ENCODE data around the gene TUSC2. TPM values are rescaled to one million over a fixed set of nuclear protein-coding genes. Genes with fewer than 3 reads are reported as not detected.

The TUSC2 gene
- total and polyA plus RNA-seq, 2 of the 13 experiments (the other 11 are each of a cell fraction or from before 2014, with no cell fraction given), result 36.7 to 39.1 TPM

DNA sequence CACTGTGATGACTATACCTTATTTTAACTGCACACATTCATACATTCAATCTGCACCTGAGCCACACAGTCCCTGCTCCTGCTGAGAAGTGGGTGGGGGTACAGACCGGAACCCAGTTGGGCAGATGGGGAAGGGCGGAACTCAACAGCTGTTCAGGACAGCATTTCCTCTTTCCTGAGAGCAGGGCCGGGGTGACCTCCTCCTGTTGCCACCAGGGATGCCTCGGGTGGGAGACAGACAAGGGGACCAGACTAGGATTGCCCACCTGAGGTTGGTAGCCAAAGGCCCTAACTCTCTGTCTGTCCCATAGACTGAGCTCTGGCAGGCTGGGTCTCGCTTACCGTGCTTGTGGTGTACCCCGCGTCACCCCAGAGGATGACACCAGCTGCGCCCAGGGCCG is 9.4 kb downstream of the TUSC2 start (continued):
- no peak for TF ChIP-seq RBM39 (IDR thresholded peaks at IDR 0.05; ENCODE audit: low read depth, low read length, poor library complexity, severe bottlenecking)
- TF ChIP-seq ZKSCAN1 (IDR thresholded peaks at IDR 0.05; ENCODE audit: low read length), result no peak
- no peak for TF ChIP-seq NKX3-1 (CRISPR knock-in tag; IDR thresholded peaks at IDR 0.05)
- TF ChIP-seq, protein P1, sequence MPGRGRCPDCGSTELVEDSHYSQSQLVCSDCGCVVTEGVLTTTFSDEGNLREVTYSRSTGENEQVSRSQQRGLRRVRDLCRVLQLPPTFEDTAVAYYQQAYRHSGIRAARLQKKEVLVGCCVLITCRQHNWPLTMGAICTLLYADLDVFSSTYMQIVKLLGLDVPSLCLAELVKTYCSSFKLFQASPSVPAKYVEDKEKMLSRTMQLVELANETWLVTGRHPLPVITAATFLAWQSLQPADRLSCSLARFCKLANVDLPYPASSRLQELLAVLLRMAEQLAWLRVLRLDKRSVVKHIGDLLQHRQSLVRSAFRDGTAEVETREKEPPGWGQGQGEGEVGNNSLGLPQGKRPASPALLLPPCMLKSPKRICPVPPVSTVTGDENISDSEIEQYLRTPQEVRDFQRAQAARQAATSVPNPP (CRISPR knock-in tag; IDR thresholded peaks at IDR 0.05), result no peak
- no peak for TF ChIP-seq RARG (CRISPR knock-in tag; IDR thresholded peaks at IDR 0.05; ENCODE audit: low read depth)
- TF ChIP-seq, protein P2, sequence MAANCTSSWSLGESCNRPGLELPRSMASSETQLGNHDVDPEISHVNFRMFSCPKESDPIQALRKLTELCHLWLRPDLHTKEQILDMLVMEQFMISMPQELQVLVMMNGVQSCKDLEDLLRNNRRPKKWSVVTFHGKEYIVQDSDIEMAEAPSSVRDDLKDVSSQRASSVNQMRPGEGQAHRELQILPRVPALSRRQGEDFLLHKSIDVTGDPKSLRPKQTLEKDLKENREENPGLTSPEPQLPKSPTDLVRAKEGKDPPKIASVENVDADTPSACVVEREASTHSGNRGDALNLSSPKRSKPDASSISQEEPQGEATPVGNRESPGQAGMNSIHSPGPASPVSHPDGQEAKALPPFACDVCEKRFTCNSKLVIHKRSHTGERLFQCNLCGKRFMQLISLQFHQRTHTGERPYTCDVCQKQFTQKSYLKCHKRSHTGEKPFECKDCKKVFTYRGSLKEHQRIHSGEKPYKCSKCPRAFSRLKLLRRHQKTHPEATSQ (CRISPR knock-in tag; IDR thresholded peaks at IDR 0.05; ENCODE audit: borderline replicate concordance), result no peak
- no peak for TF ChIP-seq ZNF337 (CRISPR knock-in tag; IDR thresholded peaks at IDR 0.05; ENCODE audit: borderline replicate concordance, low read depth)

DNA sequence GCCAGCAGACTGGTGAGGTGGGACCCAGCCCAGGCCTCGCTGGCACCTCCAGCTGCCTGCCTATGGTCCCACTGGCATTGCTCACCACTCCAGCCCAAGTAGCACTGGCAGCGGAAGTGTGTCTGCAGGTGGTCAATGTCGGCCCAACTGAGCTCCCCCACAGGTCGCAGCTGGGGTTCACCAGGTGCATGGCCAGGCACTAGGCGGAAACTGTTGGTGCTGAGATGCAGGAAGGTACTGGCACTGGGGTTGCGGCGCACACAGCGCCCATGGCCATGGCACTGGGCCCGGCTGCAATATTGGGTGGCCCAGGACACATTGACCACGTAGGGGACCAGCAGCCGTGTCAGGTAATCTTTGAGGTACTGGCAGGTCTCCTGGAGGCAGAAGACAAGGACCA is 9.9 kb downstream of the TUSC2 start:
- no peak overlapping the region for H3K27ac ChIP-seq (ENCODE audit: extremely low read length, insufficient read depth, low read length)
- POLR2A ChIA-PET, result interaction anchor here (1.3 to 13.0 kb wide), 4 partner anchors 10 to 26 kb away, joined by 3 to 222 read pairs (median 6); partner anchors contain the start of genes HYAL1, HYAL3, IFRD2 and NAA80
- WGBS (ENCODE audit: low lambda C conversion rate), result 100% methylated on average over 3 of the region's 11 CpGs
- no peaks in the 10 kb centered on the region for H4K20me1 ChIP-seq (ENCODE audit: insufficient read depth, low read length)
- H2AFZ ChIP-seq (ENCODE audit: low read length), result no peak overlapping the region
- H3K4me3 ChIP-seq (replicated peaks in 1 of 3; ENCODE audit: insufficient read depth in 1 of 3, low read depth in 2 of 3, low read length in 3 of 3), result no peak overlapping the region
- no peak for DNase-seq (ENCODE audit: low spot score)
- H3K4me1 ChIP-seq (ENCODE audit: insufficient read depth, low read length), result peaks cover 58% of the 10 kb centered on the region
- intact Hi-C loops (cut with micrococcal nuclease; ENCODE audit: unreplicated experiment) (no loop called here), in situ Hi-C loops (cut with HindIII; ENCODE audit: extremely low pct_ligation_motif_present, low pct_unique_long_range_greater_than_20kb) (no loop called here)
- no peak for FAIRE-seq
- H3K79me2 ChIP-seq (ENCODE audit: insufficient read depth, low read length), result peaks cover 25% of the 10 kb centered on the region
- H3K9me3 ChIP-seq (ENCODE audit: low read length), result no peaks in the 10 kb centered on the region
- peaks cover 16 to 32% of the 10 kb centered on the region in 2 experiments for H3K36me3 ChIP-seq (replicated peaks in 1 of 2; ENCODE audit: control insufficient read depth in 1 of 2, insufficient read depth in 2 of 2, low read length in 2 of 2)
- CTCF ChIA-PET (ENCODE audit: low intra/inter-chr PET ratio, low total read pairs), result no interaction called here
- no TSS peak for BruUV-seq (replicated peaks)
- no peaks in the 10 kb centered on the region; a peak in 1 of 5 replicates for H3K27me3 ChIP-seq (ENCODE audit: control insufficient read depth in 1 of 2, insufficient read depth in 2 of 2, low read length in 2 of 2)
- no peak for ATAC-seq
- H3K9ac ChIP-seq (ENCODE audit: insufficient read depth, low read depth, low read length), result no peak overlapping the region
- peak overlapping the region; percentile 94; the same call in 1 of the 2 replicates for H3K4me2 ChIP-seq (ENCODE audit: low read depth, low read length)
- peak; percentile 36 for TF ChIP-seq RBFOX2 (IDR thresholded peaks at IDR 0.05; ENCODE audit: low read depth, low read length)
- no peak for TF ChIP-seq IRF2 (CRISPR knock-in tag; IDR thresholded peaks at IDR 0.05)
- peak; percentile 75 for TF ChIP-seq AGO2 (optimal IDR thresholded peaks at IDR 0.05; ENCODE audit: low read depth, low read length)
- TF ChIP-seq, protein P3, sequence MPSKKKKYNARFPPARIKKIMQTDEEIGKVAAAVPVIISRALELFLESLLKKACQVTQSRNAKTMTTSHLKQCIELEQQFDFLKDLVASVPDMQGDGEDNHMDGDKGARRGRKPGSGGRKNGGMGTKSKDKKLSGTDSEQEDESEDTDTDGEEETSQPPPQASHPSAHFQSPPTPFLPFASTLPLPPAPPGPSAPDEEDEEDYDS (CRISPR knock-in tag; IDR thresholded peaks at IDR 0.05), result no peak
- no peak for TF ChIP-seq ETV6 (CRISPR knock-in tag; conservative IDR thresholded peaks at IDR 0.05)
- TF ChIP-seq ZMYM2 (CRISPR knock-in tag; IDR thresholded peaks at IDR 0.05), result no peak
- no peak for TF ChIP-seq NR1H2 (CRISPR knock-in tag; IDR thresholded peaks at IDR 0.05; ENCODE audit: borderline replicate concordance, low read depth)
- TF ChIP-seq MAFF (IDR thresholded peaks at IDR 0.05; ENCODE audit: low read depth, low read length), result no peak
- no peak for TF ChIP-seq PRPF4 (IDR thresholded peaks at IDR 0.05; ENCODE audit: low read depth, low read length, poor library complexity, severe bottlenecking)
- no peak for TF ChIP-seq KDM1A (CRISPR knock-in tag; IDR thresholded peaks at IDR 0.05)
- no peak for TF ChIP-seq ZNF557 (CRISPR knock-in tag; IDR thresholded peaks at IDR 0.05)

Measured in HepG2 (cell line).